ENCODE data around the gene ADORA2A. TPM values are rescaled to one million over a fixed set of nuclear protein-coding genes. Genes with fewer than 3 reads are reported as not detected.

The ADORA2A gene
- total and polyA plus RNA-seq, 2 of the 13 experiments (the other 11 are each of a cell fraction or from before 2014, with no cell fraction given) = 3.3 to 5.0 TPM

GRCh38 chr22:24424001-24424900, 3.1 kb upstream of the ADORA2A start (continued):
- TF ChIP-seq MLXIP (CRISPR knock-in tag; IDR thresholded peaks at IDR 0.05; ENCODE audit: borderline replicate concordance) (no peak), SNAI1 (CRISPR knock-in tag; IDR thresholded peaks at IDR 0.05; ENCODE audit: borderline replicate concordance) (no peak), ZKSCAN5 (CRISPR knock-in tag; IDR thresholded peaks at IDR 0.05) (no peak), AGO1 (IDR thresholded peaks at IDR 0.05; ENCODE audit: low read depth, low read length, poor library complexity, severe bottlenecking) (no peak), MAX (IDR thresholded peaks at IDR 0.05) (peak; percentile 44), ZNF383 (CRISPR knock-in tag; IDR thresholded peaks at IDR 0.05; ENCODE audit: borderline replicate concordance) (no peak), HOXA7 (CRISPR knock-in tag; IDR thresholded peaks at IDR 0.05) (no peak), ZIK1 (CRISPR knock-in tag; IDR thresholded peaks at IDR 0.05; ENCODE audit: borderline replicate concordance, low read depth) (no peak; the same call in 1 of the 2 replicates), RFXAP (CRISPR knock-in tag; IDR thresholded peaks at IDR 0.05; ENCODE audit: borderline replicate concordance) (no peak), ZNF713 (CRISPR knock-in tag; IDR thresholded peaks at IDR 0.05) (no peak), ETV5 (CRISPR knock-in tag; IDR thresholded peaks at IDR 0.05; ENCODE audit: borderline replicate concordance) (0 out of 2 replicates have a peak, but pooled peaks have one; percentile 15), ZNF720 (CRISPR knock-in tag; IDR thresholded peaks at IDR 0.05) (no peak), ZNF143 (CRISPR knock-in tag; IDR thresholded peaks at IDR 0.05) (no peak), EZH2 (conservative IDR thresholded peaks at IDR 0.05; ENCODE audit: low read depth, low read length) (no peak), ZNF558 (CRISPR knock-in tag; IDR thresholded peaks at IDR 0.05; ENCODE audit: borderline replicate concordance) (no peak), PAWR (CRISPR knock-in tag; IDR thresholded peaks at IDR 0.05; ENCODE audit: borderline replicate concordance) (no peak), RAD51 (IDR thresholded peaks at IDR 0.05; ENCODE audit: borderline replicate concordance) (no peak), ZNF24 (IDR thresholded peaks at IDR 0.05) (no peak), ZSCAN25 (CRISPR knock-in tag; IDR thresholded peaks at IDR 0.05) (peak; percentile 84), FOXP1 (IDR thresholded peaks at IDR 0.05) (no peak), FOXP1 (CRISPR knock-in tag; IDR thresholded peaks at IDR 0.05) (no peak), CAMTA2 (CRISPR knock-in tag; IDR thresholded peaks at IDR 0.05; ENCODE audit: borderline replicate concordance) (no peak)
- TF ChIP-seq, protein P1, sequence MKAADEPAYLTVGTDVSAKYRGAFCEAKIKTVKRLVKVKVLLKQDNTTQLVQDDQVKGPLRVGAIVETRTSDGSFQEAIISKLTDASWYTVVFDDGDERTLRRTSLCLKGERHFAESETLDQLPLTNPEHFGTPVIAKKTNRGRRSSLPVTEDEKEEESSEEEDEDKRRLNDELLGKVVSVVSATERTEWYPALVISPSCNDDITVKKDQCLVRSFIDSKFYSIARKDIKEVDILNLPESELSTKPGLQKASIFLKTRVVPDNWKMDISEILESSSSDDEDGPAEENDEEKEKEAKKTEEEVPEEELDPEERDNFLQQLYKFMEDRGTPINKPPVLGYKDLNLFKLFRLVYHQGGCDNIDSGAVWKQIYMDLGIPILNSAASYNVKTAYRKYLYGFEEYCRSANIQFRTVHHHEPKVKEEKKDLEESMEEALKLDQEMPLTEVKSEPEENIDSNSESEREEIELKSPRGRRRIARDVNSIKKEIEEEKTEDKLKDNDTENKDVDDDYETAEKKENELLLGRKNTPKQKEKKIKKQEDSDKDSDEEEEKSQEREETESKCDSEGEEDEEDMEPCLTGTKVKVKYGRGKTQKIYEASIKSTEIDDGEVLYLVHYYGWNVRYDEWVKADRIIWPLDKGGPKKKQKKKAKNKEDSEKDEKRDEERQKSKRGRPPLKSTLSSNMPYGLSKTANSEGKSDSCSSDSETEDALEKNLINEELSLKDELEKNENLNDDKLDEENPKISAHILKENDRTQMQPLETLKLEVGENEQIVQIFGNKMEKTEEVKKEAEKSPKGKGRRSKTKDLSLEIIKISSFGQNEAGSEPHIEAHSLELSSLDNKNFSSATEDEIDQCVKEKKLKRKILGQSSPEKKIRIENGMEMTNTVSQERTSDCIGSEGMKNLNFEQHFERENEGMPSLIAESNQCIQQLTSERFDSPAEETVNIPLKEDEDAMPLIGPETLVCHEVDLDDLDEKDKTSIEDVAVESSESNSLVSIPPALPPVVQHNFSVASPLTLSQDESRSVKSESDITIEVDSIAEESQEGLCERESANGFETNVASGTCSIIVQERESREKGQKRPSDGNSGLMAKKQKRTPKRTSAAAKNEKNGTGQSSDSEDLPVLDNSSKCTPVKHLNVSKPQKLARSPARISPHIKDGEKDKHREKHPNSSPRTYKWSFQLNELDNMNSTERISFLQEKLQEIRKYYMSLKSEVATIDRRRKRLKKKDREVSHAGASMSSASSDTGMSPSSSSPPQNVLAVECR (CRISPR knock-in tag; IDR thresholded peaks at IDR 0.05; ENCODE audit: borderline replicate concordance) = peak; percentile 46; the same call in 1 of the 2 replicates

All from HepG2 (cell line).